HFF-Myc (cell line): ENCODE results near the gene MYO9A.

Experiments used
- DNase-seq: peaks from one replicate; pipeline ENCODE4 v3.0.0-alpha.2; 2011; ENCODE audit warnings: low read depth; ENCODE audit errors: extremely low read depth
- H3K4me3 ChIP-seq: replicated peaks from 2 replicates; pipeline ENCODE4 v1.5.1; 2011; ENCODE audit warnings: low read depth, mild to moderate bottlenecking, control low read depth, low read length
- TF ChIP-seq, protein P1 (sequence below): IDR thresholded peaks from 2 replicates; pipeline ENCODE4 v1.5.1; 2012; ENCODE audit warnings: mild to moderate bottlenecking, low read depth, low read length, control low read depth; ENCODE audit errors: missing control alignments

The MYO9A gene

DNA sequence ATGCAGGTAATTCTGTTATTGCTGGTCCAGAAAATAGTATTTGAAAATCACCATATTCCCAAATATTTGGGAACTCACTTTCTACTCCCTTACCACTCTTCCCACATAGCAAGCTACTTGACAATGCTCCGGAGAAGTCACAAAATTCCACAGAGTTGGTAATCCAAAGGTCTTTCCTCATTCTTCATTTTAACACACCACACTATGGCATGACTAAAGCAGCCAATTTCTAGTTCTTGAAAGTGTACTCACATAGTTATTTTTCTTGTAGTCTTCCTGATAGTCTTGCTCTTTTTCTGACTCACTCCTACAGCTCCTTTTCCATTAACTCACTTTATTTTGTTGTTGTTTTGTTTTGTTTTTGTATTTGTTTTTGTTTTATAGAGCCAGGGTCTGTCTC is 67.2 kb downstream of the MYO9A start:
- DNase-seq = no peak
- TF ChIP-seq, protein P1, sequence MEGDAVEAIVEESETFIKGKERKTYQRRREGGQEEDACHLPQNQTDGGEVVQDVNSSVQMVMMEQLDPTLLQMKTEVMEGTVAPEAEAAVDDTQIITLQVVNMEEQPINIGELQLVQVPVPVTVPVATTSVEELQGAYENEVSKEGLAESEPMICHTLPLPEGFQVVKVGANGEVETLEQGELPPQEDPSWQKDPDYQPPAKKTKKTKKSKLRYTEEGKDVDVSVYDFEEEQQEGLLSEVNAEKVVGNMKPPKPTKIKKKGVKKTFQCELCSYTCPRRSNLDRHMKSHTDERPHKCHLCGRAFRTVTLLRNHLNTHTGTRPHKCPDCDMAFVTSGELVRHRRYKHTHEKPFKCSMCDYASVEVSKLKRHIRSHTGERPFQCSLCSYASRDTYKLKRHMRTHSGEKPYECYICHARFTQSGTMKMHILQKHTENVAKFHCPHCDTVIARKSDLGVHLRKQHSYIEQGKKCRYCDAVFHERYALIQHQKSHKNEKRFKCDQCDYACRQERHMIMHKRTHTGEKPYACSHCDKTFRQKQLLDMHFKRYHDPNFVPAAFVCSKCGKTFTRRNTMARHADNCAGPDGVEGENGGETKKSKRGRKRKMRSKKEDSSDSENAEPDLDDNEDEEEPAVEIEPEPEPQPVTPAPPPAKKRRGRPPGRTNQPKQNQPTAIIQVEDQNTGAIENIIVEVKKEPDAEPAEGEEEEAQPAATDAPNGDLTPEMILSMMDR = no peak
- no peak overlapping the region for H3K4me3 ChIP-seq

DNA sequence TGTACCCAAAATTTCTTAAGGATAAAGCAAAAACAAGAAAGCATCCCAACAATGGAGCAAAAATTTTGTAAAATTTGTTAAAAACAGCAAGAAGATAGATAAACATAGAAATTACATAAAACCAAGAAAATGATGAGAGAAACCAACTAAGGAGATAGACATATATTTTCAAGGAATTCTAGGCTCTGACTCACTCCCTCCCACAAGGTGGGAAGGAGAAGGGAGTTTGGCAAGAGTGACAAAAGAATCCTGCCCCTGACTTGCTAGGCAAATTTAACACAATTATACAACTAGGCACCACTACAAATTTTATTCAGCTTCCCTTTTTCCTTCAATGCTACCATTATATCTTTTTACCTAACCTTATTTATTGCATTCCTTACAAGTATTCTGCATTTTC is 70.9 kb downstream of the MYO9A start:
- H3K4me3 ChIP-seq = no peak overlapping the region
- no peak for DNase-seq
- TF ChIP-seq, protein P1 = no peak

DNA sequence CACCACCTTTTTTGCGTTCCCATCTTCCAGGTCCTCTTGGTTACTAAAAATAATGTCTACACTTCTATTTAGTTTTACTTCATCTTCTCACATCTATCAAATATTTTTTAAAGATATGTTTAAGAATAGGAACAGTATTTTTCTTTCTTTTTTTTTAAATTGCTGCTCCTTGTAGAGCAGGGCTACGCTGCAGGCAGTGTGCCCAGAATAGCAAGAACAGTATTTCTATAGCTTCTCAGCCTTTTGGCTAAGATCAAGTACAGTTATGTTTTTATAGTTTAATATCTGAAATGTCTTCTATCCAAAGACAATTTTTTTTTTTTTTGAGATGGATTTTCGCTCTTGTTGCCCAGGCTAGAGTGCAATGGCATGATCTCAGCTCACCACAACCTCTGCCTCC is 73.0 kb downstream of the MYO9A start:
- no peak overlapping the region for H3K4me3 ChIP-seq
- TF ChIP-seq, protein P1 = no peak
- no peak for DNase-seq

DNA sequence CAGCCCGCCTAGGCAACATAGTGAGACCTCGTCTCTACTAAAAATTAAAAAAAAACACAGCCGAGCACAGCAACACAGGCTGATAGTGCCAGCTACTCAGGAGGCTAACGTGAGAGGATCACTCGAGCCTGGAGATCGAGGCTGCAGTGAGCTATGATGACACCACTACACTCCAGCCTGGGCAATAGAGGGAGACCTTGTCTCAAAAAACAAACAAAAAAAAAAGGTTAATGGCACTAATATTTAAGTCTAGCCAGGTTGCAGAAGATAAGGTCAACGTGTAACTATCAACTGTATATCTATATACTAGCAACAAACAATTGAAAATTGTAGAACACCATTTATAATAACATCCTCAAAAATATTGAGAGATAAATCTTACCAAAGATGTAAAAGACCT is 75.1 kb downstream of the MYO9A start:
- no peak for DNase-seq
- TF ChIP-seq, protein P1 = no peak
- H3K4me3 ChIP-seq = no peak overlapping the region

DNA sequence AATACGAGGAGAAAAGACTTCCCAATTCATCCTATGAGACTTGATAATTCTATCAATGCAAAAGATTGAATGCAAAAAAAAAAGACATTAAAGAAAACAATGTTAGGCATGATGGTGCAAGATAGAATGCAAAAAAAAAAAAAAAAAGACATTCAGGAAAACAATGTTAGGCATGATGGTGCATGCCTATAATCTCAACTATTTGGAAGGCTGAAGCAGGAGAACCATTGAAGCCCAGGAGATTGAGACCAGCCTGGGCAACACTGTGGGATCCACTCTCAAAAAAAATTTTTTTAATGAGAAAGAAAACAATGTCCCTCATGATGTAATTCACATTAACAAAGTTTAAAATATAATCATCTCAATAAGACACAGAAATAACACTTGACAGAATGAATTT is 75.9 kb downstream of the MYO9A start:
- DNase-seq = no peak
- TF ChIP-seq, protein P1 = no peak
- no peak overlapping the region for H3K4me3 ChIP-seq

DNA sequence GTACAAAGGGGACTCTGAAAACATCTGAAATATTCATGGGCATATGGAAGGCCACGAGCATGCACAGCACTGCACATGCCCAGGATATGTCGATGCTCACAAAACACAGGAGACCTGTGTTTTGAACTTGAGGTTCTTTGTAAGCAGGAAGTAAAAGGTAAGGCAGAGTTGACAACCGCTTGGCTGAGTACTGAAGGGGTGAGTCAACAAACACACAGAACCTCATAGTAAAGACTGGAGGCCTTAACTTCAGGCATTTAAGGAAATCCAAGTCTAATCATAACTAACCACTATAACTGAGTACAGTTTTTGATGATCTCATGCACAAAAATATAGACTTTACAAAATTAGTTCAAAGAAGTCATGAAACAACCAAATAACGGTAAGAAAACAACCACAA is 80.6 kb downstream of the MYO9A start:
- no peak overlapping the region for H3K4me3 ChIP-seq
- DNase-seq = no peak
- TF ChIP-seq, protein P1 = no peak

DNA sequence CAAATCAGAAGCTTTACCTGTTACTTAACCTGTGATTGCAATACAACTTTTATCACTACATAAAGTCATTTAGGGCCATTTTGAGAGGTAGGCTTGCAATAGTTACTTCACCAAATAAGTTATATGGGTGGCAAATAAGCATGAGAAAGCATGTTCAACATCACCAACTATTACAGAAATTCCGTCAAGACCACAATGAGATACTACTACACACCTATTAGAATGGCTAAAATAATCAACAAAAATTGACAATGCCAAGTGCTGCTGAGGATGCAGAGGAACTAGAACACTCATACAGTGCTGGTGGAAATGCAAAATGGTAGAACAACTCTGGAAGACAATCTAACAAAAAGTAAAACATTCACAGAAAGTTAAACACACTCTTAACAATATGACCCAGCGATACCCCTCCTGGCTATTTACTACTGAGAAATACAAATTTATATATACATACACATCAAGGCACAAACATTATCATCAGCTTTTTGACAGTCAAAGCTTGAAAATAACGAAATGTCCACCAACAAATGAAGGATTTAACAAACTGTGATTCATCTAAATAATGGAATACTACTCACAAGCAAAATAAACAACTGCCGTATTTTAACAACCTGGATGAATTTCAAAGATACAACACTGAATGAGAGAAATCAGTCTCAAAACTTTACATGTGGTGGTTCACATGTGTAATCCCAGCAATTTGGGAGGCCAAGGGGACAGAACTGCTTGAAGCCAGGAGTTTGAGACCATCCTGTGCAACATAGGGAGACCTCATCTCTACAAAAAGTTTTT is 82.9 kb downstream of the MYO9A start:
- no peak overlapping the region for H3K4me3 ChIP-seq
- DNase-seq = no peak
- TF ChIP-seq, protein P1 = no peak
